Activated CD8-positive, alpha-beta T cell treated with anti-CD3 and anti-CD28 coated beads, Interleukin-2, amount 10 ng/mL, durations not matched to agents 7 days and 5 days (primary cell): ENCODE data around the gene SYT14. TPM values are rescaled to one million over a fixed set of nuclear protein-coding genes. Genes with fewer than 3 reads are reported as not detected.
"Not testable (repeated sequence)": the region's sequence is repeated elsewhere in the genome, so short reads cannot be mapped to it uniquely, and the experiment has no call there.

Experiments
- ATAC-seq: fragments of 150-1000 bp; cut with Tn5 transposase; one replicate; pipeline ENCODE4 v1.10.0; 2021; ENCODE audit warnings: moderate library complexity
- CTCF ChIA-PET: fragments of 350-600 bp; sonication (Branson Sonifier 250); formaldehyde crosslinking; loops from one replicate; lab custom pipeline; 2021; ENCODE audit warnings: antibody characterized with exemption; lab: Charles Lee
- POLR2A ChIA-PET: fragments of 350-600 bp; sonication (Branson Sonifier 250); formaldehyde crosslinking; loops from one replicate; lab custom pipeline; 2021; ENCODE audit warnings: antibody characterized with exemption; lab: Charles Lee
- DNase-seq: peaks from one replicate; pipeline ENCODE4 v3.0.0-alpha.2; 2020
- H3K27ac Mint-ChIP-seq: one replicate; pipeline ENCODE4 v1.8.0; 2021; ENCODE audit warnings: mild to moderate bottlenecking, mixed read lengths
- H3K27me3 Mint-ChIP-seq: one replicate; pipeline ENCODE4 v1.8.0; 2021; ENCODE audit warnings: low read depth, mixed read lengths
- H3K36me3 Mint-ChIP-seq: one replicate; pipeline ENCODE4 v1.8.0; 2021; ENCODE audit warnings: low read depth, mixed read lengths
- H3K4me1 Mint-ChIP-seq: one replicate; pipeline ENCODE4 v1.8.0; 2021; ENCODE audit warnings: low read depth, mixed read lengths
- H3K4me3 Mint-ChIP-seq: one replicate; pipeline ENCODE4 v1.8.0; 2021; ENCODE audit warnings: mild to moderate bottlenecking, mixed read lengths
- H3K9me3 Mint-ChIP-seq: one replicate; pipeline ENCODE4 v1.8.0; 2022; ENCODE audit warnings: mixed read lengths; ENCODE audit not compliant: insufficient read depth
- total RNA-seq, 2 experiments: library from RNA; stranded (reverse); gene quantifications; one replicate each; pipeline ENCODE4 v1.2.3, GENCODE V29; 2021

The SYT14 gene
- total RNA-seq, 2 experiments from 2014 or later: not detected

DNA sequence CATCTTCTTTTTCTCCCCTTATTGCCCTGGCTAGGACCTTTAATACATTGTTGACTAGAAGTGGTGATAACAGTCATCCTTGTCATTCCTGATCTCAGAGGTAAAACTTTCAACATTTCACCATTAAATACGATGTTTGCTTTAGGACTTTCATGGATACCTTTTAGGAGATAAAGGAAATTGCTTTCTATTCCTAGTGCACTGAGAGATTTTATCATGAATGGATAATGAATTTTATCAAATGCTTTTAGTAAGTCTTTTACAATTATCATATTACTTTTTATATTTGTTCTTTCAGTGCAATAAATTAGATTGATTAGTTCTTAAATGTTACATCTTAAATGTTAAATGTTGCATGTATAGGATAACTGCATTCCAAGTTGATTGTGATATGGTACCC is 147.3 kb downstream of the SYT14 start:
- no peak overlapping the region for H3K27ac Mint-ChIP-seq
- H3K9me3 Mint-ChIP-seq: no peaks in the 10 kb centered on the region
- ChIA-PET POLR2A (no interaction called here), CTCF (no interaction called here)
- ATAC-seq (no peak), DNase-seq (no peak)
- no peaks in the 10 kb centered on the region for H3K4me1 Mint-ChIP-seq
- no peak overlapping the region for H3K4me3 Mint-ChIP-seq
- H3K27me3 Mint-ChIP-seq: no peaks in the 10 kb centered on the region
- no peaks in the 10 kb centered on the region for H3K36me3 Mint-ChIP-seq

- ChIA-PET CTCF (no interaction called here), POLR2A (no interaction called here)
- no peak for DNase-seq
- no peak for ATAC-seq
- H3K27me3 Mint-ChIP-seq: no peaks in the 10 kb centered on the region
- no peak overlapping the region for H3K27ac Mint-ChIP-seq
- H3K4me1 Mint-ChIP-seq: no peaks in the 10 kb centered on the region
- H3K36me3 Mint-ChIP-seq: no peaks in the 10 kb centered on the region
- no peak overlapping the region for H3K4me3 Mint-ChIP-seq
- no peaks in the 10 kb centered on the region for H3K9me3 Mint-ChIP-seq
Measured at GRCh38 chr1:210087058-210087457, 149.0 kb downstream of the SYT14 start.

DNA sequence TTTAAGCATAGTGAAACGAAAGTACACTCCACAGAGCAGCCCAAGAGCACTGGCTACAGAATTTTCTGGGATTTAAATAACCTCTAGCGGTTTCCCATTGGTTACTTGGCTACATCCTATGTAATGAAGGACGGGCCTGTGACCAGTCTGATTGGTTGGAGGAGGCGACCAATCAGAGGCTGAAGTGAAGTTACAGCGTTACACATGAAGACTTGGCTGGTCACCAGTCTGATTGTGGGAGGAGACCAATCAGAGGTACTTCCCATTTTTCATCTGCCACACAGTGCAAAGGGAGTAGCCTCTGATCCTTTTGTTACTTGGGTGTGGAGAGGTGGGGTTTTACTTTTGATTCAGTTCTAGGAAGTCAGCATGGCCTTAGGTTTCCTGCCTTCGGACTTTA is 151.8 kb downstream of the SYT14 start:
- no peaks in the 10 kb centered on the region for H3K36me3 Mint-ChIP-seq
- H3K27ac Mint-ChIP-seq: no peak overlapping the region
- no peaks in the 10 kb centered on the region for H3K4me1 Mint-ChIP-seq

GRCh38 chr1:210092366-210092765 is 154.3 kb downstream of the SYT14 start:
- no peaks in the 10 kb centered on the region for H3K27me3 Mint-ChIP-seq
- H3K36me3 Mint-ChIP-seq: no peaks in the 10 kb centered on the region
- no peak overlapping the region for H3K27ac Mint-ChIP-seq
- no peaks in the 10 kb centered on the region for H3K9me3 Mint-ChIP-seq
- H3K4me3 Mint-ChIP-seq: no peak overlapping the region
- H3K4me1 Mint-ChIP-seq: no peaks in the 10 kb centered on the region
- POLR2A ChIA-PET: no interaction called here
- no peak for ATAC-seq
- DNase-seq: no peak
- CTCF ChIA-PET: no interaction called here

More for the DNA sequence above, 151.8 kb downstream of the SYT14 start:
- no peaks in the 10 kb centered on the region for H3K27me3 Mint-ChIP-seq
- POLR2A ChIA-PET: no interaction called here
- no peaks in the 10 kb centered on the region for H3K9me3 Mint-ChIP-seq
- CTCF ChIA-PET: no interaction called here
- no peak for DNase-seq
- no peak for ATAC-seq
- no peak overlapping the region for H3K4me3 Mint-ChIP-seq

DNA sequence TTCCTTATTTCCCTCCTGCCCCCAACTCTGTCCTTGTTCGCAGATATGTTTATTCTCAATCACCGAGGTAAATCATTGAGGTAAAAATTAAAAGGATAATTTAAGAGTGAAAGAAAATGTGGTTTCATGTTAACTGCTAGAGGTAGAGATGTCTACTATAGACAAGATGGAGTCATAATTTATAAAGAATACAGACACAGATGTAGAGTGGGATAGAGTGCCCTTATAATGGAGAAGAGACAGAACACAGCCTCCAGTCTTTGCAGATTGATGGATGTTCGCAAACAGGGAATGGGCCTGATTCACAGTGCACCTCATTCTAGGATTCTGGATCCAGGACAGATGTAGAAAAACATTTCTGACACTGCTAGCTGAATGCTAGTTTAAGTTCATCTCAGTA is 155.4 kb downstream of the SYT14 start:
- DNase-seq (no peak), ATAC-seq (no peak)
- POLR2A ChIA-PET: no interaction called here
- Mint-ChIP-seq H3K4me1 (no peaks in the 10 kb centered on the region), H3K9me3 (no peaks in the 10 kb centered on the region), H3K36me3 (no peaks in the 10 kb centered on the region), H3K4me3 (no peak overlapping the region), H3K27ac (no peak overlapping the region), H3K27me3 (no peaks in the 10 kb centered on the region)
- CTCF ChIA-PET: no interaction called here

GRCh38 chr1:210098356-210098755 is 160.3 kb downstream of the SYT14 start:
- no peaks in the 10 kb centered on the region for H3K9me3 Mint-ChIP-seq
- ChIA-PET POLR2A (no interaction called here), CTCF (no interaction called here)
- H3K4me1 Mint-ChIP-seq: no peaks in the 10 kb centered on the region
- H3K27me3 Mint-ChIP-seq: no peaks in the 10 kb centered on the region
- H3K4me3 Mint-ChIP-seq: no peak overlapping the region
- no peaks in the 10 kb centered on the region for H3K36me3 Mint-ChIP-seq
- ATAC-seq (no peak), DNase-seq (no peak)
- H3K27ac Mint-ChIP-seq: no peak overlapping the region

DNA sequence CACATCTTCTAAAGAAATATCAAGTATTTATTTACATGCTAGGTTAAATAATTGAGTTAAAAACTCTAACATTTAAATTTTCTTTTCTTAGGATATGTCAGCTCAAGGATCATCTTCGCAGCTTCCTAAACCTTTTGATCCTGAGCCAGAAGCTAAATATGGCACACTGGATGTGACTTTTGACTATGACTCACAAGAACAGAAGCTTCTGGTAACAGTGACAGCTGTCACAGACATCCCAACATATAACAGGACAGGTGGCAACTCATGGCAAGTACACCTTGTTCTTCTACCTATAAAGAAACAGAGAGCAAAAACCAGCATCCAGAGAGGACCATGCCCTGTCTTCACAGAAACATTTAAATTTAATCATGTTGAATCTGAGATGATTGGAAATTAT is 161.9 kb downstream of the SYT14 start:
- DNase-seq: no peak
- ChIA-PET CTCF (no interaction called here), POLR2A (no interaction called here)
- no peaks in the 10 kb centered on the region for H3K9me3 Mint-ChIP-seq
- no peak for ATAC-seq
- no peak overlapping the region for H3K4me3 Mint-ChIP-seq
- H3K36me3 Mint-ChIP-seq: no peaks in the 10 kb centered on the region
- no peak overlapping the region for H3K27ac Mint-ChIP-seq
- no peaks in the 10 kb centered on the region for H3K27me3 Mint-ChIP-seq
- no peaks in the 10 kb centered on the region for H3K4me1 Mint-ChIP-seq

DNA sequence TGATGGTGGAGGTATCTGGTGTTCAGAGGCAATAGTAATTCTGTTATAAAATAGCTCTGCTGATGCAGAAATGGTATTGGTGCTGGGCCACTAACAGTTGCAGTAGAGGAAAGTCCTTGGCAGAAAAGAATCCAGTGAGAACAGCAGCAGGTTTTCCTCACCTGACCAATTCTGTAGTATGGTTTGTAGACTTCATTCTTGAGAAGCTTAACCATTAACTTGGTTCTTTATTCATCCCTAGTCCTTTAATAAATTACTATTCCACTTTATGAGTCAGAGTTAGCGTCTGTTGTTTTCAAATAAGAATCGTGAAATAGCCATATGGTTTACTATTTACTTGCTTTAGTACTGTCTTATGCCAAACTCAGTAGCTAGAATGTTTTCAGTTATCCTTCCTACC is 166.1 kb downstream of the SYT14 start:
- Mint-ChIP-seq H3K4me1 (no peaks in the 10 kb centered on the region), H3K9me3 (no peaks in the 10 kb centered on the region), H3K27me3 (no peaks in the 10 kb centered on the region), H3K36me3 (no peaks in the 10 kb centered on the region), H3K27ac (no peak overlapping the region), H3K4me3 (no peak overlapping the region)
- ATAC-seq (no peak), DNase-seq (no peak)
- ChIA-PET POLR2A (interaction anchor here (0.6 kb wide), 1 partner anchor 258 kb away, joined by 4 read pairs; no protein-coding TSS in a partner anchor), CTCF (no interaction called here)

- POLR2A ChIA-PET, H3K9me3 Mint-ChIP-seq, H3K27me3 Mint-ChIP-seq, CTCF ChIA-PET, H3K27ac Mint-ChIP-seq, H3K4me3 Mint-ChIP-seq, ATAC-seq, H3K4me1 Mint-ChIP-seq, DNase-seq, H3K36me3 Mint-ChIP-seq: not testable (repeated sequence)
Measured at GRCh38 chr1:210112906-210113305, 174.9 kb downstream of the SYT14 start.

GRCh38 chr1:210117198-210117597 is 179.2 kb downstream of the SYT14 start:
- Mint-ChIP-seq H3K27ac (no peak overlapping the region), H3K4me1 (no peaks in the 10 kb centered on the region), H3K27me3 (no peaks in the 10 kb centered on the region), H3K36me3 (no peaks in the 10 kb centered on the region), H3K9me3 (no peaks in the 10 kb centered on the region), H3K4me3 (no peak overlapping the region)
- ATAC-seq: no peak
- ChIA-PET CTCF (no interaction called here), POLR2A (no interaction called here)
- no peak for DNase-seq

DNA sequence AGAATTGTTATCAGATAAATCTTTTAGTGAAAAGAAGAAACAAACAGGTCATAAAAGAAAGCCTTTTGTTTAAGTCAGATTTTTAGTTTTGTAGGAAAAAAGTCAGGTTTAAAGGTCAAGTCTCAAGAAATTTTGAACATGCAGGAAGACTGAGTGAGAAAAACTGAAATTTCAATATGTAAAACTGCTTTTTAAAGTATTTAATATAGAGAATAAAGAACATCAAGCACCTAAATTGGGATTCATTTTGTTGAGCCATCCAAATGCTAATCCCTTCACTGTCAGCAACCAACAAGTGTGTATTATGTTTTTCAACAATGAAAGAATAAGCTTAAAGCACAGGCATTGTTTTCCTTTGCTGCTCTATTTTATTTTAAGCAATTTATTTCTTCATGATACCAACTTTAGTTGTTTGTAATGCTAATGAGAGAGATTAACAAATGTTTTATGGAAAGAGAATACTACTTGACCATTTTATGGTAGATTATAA is 179.7 kb downstream of the SYT14 start:
- no peak overlapping the region for H3K4me3 Mint-ChIP-seq
- H3K27me3 Mint-ChIP-seq: no peaks in the 10 kb centered on the region
- POLR2A ChIA-PET: no interaction called here
- DNase-seq (no peak), ATAC-seq (no peak)
- no peaks in the 10 kb centered on the region for H3K36me3 Mint-ChIP-seq
- CTCF ChIA-PET: no interaction called here
- no peaks in the 10 kb centered on the region for H3K4me1 Mint-ChIP-seq
- no peak overlapping the region for H3K27ac Mint-ChIP-seq
- H3K9me3 Mint-ChIP-seq: no peaks in the 10 kb centered on the region

- ChIA-PET POLR2A (no interaction called here), CTCF (no interaction called here)
- no peak overlapping the region for H3K4me3 Mint-ChIP-seq
- H3K4me1 Mint-ChIP-seq: no peaks in the 10 kb centered on the region
- H3K9me3 Mint-ChIP-seq: no peaks in the 10 kb centered on the region
- no peaks in the 10 kb centered on the region for H3K27me3 Mint-ChIP-seq
- DNase-seq (no peak), ATAC-seq (no peak)
- no peaks in the 10 kb centered on the region for H3K36me3 Mint-ChIP-seq
- H3K27ac Mint-ChIP-seq: no peak overlapping the region
Measured at GRCh38 chr1:210123383-210123782, 185.4 kb downstream of the SYT14 start.

- ChIA-PET POLR2A (no interaction called here), CTCF (no interaction called here)
- H3K27me3 Mint-ChIP-seq: no peaks in the 10 kb centered on the region
- DNase-seq (no peak), ATAC-seq (no peak)
- H3K4me1 Mint-ChIP-seq: no peaks in the 10 kb centered on the region
- no peak overlapping the region for H3K4me3 Mint-ChIP-seq
- H3K36me3 Mint-ChIP-seq: no peaks in the 10 kb centered on the region
- no peak overlapping the region for H3K27ac Mint-ChIP-seq
- H3K9me3 Mint-ChIP-seq: no peaks in the 10 kb centered on the region
Measured at GRCh38 chr1:210123924-210124589, 186.0 kb downstream of the SYT14 start.
